Sigmoid colon (tissue), 4 donors: ENCODE results near the gene UTP14C.

Experiments
- POLR2A ChIP-seq, 2 donors: fragments of 450-650 bp; IDR thresholded peaks; one replicate each; pipeline ENCODE4 v1.6.1; 2016; ENCODE audit warnings: antibody characterized with exemption in 2 of 2, mild to moderate bottlenecking in 2 of 2, moderate library complexity in 2 of 2
- POLR2AphosphoS5 ChIP-seq, 4 donors: sonication (generic); formaldehyde crosslinking; IDR thresholded peaks; one replicate each; pipeline ENCODE4 v1.6.1; 2017; ENCODE audit warnings: antibody characterized with exemption in 4 of 4
- TF ChIP-seq, protein P1 (sequence below), 4 experiments: fragments of 450-650 bp in 3 of 4; fragments of 200-600 bp in 1 of 4; IDR thresholded peaks; one replicate each; pipeline ENCODE4 v1.5.1; 2016 to 2019; ENCODE audit warnings: antibody characterized with exemption in 4 of 4, mild to moderate bottlenecking in 3 of 4, moderate library complexity in 2 of 4

DNA sequence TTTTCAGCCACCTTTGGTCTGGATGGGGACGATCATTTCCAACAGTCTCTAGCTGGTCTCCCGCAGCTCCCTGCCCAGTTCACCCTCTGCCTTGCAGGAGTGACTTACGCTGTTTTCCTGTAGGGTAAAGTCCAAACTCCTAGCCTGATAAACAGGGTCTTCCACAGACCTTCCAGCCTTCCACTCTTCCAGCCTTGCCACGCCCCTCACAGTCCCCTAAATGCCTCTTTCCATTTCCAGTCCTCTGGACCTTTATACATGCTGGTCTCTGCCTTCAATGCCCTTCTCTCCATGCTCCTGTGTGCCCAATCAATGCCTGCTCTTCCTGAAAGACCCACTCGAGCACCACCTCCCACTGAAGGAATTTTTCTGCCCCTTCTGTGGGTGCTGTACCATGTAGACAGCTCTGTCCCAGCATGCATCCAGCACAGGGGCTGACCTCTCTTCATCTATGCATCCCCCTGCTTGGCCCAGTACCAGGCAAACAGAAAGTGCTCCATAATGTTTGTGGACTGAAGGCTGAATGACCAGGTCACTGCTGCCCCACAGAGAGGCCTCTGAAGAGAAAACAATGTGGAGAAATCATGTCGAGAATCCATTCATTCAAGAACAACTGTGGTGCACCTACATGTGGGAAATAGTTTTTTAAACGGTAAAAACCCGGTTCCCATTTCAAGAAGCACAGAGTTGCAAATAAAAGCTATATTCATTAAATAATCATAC, 17.8 kb upstream of the UTP14C start:
- TF ChIP-seq, protein P1, sequence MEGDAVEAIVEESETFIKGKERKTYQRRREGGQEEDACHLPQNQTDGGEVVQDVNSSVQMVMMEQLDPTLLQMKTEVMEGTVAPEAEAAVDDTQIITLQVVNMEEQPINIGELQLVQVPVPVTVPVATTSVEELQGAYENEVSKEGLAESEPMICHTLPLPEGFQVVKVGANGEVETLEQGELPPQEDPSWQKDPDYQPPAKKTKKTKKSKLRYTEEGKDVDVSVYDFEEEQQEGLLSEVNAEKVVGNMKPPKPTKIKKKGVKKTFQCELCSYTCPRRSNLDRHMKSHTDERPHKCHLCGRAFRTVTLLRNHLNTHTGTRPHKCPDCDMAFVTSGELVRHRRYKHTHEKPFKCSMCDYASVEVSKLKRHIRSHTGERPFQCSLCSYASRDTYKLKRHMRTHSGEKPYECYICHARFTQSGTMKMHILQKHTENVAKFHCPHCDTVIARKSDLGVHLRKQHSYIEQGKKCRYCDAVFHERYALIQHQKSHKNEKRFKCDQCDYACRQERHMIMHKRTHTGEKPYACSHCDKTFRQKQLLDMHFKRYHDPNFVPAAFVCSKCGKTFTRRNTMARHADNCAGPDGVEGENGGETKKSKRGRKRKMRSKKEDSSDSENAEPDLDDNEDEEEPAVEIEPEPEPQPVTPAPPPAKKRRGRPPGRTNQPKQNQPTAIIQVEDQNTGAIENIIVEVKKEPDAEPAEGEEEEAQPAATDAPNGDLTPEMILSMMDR (IDR thresholded peaks at IDR 0.05), result no peak
- TF ChIP-seq POLR2AphosphoS5 (IDR thresholded peaks at IDR 0.05), result no peak
- no peak for TF ChIP-seq POLR2A (IDR thresholded peaks at IDR 0.05)
